Breast epithelium (tissue), 3 donors: Measurements from ENCODE around the gene ELL.

Experiments used
- POLR2A ChIP-seq: fragments of 450-650 bp; IDR thresholded peaks from one replicate; pipeline ENCODE4 v1.6.1; 2016; ENCODE audit warnings: antibody characterized with exemption, mild to moderate bottlenecking, moderate library complexity
- POLR2AphosphoS5 ChIP-seq, 3 donors: sonication (generic); formaldehyde crosslinking; IDR thresholded peaks; one replicate each; pipeline ENCODE4 v1.6.1; 2017; ENCODE audit warnings: antibody characterized with exemption in 3 of 3

- TF ChIP-seq POLR2AphosphoS5 (IDR thresholded peaks at IDR 0.05) (no peak), POLR2A (no peak)
These were observed 128.0 kb downstream of the ELL start for GRCh38 chr19:18393836-18394235.
